Sigmoid colon (tissue), 4 donors: ENCODE results near the gene GPC5.

Source experiments
- EP300 ChIP-seq, 4 donors: sonication (generic); formaldehyde crosslinking; IDR thresholded peaks; one replicate each; pipeline ENCODE4 v1.6.1; 2017; ENCODE audit warnings: antibody characterized with exemption in 4 of 4
- POLR2AphosphoS5 ChIP-seq, 4 donors: sonication (generic); formaldehyde crosslinking; IDR thresholded peaks; one replicate each; pipeline ENCODE4 v1.6.1; 2017; ENCODE audit warnings: antibody characterized with exemption in 4 of 4
- TF ChIP-seq, protein P1 (sequence below), 4 experiments: fragments of 450-650 bp in 3 of 4; fragments of 200-600 bp in 1 of 4; IDR thresholded peaks; one replicate each; pipeline ENCODE4 v1.5.1; 2016 to 2019; ENCODE audit warnings: antibody characterized with exemption in 4 of 4, mild to moderate bottlenecking in 3 of 4, moderate library complexity in 2 of 4

- TF ChIP-seq POLR2AphosphoS5 (IDR thresholded peaks at IDR 0.05) (no peak), EP300 (IDR thresholded peaks at IDR 0.05) (no peak)
- TF ChIP-seq, protein P1, sequence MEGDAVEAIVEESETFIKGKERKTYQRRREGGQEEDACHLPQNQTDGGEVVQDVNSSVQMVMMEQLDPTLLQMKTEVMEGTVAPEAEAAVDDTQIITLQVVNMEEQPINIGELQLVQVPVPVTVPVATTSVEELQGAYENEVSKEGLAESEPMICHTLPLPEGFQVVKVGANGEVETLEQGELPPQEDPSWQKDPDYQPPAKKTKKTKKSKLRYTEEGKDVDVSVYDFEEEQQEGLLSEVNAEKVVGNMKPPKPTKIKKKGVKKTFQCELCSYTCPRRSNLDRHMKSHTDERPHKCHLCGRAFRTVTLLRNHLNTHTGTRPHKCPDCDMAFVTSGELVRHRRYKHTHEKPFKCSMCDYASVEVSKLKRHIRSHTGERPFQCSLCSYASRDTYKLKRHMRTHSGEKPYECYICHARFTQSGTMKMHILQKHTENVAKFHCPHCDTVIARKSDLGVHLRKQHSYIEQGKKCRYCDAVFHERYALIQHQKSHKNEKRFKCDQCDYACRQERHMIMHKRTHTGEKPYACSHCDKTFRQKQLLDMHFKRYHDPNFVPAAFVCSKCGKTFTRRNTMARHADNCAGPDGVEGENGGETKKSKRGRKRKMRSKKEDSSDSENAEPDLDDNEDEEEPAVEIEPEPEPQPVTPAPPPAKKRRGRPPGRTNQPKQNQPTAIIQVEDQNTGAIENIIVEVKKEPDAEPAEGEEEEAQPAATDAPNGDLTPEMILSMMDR (IDR thresholded peaks at IDR 0.05): no peak
These were observed 300.3 kb downstream of the GPC5 start for GRCh38 chr13:91698767-91699166.
